TTC549 (cell line): ENCODE data around the gene SMAD3.

Source experiments
- FAIRE-seq: peaks from 2 replicates; lab custom pipeline; 2012; peaks lifted over from hg19 to GRCh38; lab: Jason Lieb, UNC

Gene SMAD3

GRCh38 chr15:67201136-67201535 is 135.7 kb downstream of the SMAD3 start:
- no peak for FAIRE-seq

DNA sequence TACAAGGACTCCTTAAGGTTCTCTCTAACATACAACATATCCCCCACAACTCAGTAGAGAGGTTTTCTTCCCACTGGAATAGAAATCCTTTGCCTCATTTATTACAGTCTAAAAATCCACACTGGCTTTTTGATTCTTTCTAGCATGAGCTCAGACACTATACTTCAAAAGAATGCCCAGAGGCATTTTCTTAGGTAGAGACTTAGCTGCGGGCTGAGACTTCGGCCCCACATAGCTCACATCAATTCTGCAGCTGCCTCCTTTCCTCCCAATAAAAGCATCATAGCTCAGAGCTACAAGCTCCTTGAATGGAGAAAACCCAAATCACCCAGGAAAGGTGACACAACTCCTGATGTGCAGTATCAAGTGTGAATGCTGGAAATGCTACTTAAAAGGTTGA is 136.7 kb downstream of the SMAD3 start:
- no peak for FAIRE-seq

- no peak for FAIRE-seq
These were observed 137.6 kb downstream of the SMAD3 start for GRCh38 chr15:67202991-67203390.

DNA sequence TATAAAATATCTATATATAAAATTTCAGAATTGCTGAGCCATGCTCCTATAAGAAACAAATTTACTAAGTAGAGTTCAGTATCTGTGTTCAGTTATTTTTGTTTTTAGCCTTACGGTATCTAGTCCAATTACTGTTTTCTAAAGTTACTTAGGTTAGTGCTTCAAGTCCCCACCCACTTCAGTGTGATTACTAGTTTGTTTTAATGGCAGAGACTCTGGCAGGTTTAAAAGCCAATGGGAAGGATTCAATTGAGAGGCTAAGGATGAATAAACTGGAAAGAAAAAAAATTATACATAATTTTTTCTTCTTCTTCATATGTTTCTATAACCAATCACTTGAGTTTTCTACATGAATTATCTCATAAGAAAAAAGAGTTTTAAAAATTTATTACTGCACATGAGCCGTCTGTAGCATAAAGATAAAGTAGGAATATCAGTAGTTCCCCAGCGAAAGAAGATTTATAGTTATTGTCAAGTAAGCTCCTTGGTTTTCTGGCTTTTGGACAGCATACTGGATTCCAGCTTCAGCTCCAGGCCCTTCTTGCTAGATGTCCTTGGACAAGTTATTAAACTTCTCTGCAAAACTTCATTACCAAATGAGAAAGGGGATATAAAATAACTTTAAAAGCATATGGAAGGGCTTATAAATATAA is 142.3 kb downstream of the SMAD3 start:
- no peak for FAIRE-seq

- no peak for FAIRE-seq
These were observed 143.0 kb downstream of the SMAD3 start for GRCh38 chr15:67208396-67208795.

DNA sequence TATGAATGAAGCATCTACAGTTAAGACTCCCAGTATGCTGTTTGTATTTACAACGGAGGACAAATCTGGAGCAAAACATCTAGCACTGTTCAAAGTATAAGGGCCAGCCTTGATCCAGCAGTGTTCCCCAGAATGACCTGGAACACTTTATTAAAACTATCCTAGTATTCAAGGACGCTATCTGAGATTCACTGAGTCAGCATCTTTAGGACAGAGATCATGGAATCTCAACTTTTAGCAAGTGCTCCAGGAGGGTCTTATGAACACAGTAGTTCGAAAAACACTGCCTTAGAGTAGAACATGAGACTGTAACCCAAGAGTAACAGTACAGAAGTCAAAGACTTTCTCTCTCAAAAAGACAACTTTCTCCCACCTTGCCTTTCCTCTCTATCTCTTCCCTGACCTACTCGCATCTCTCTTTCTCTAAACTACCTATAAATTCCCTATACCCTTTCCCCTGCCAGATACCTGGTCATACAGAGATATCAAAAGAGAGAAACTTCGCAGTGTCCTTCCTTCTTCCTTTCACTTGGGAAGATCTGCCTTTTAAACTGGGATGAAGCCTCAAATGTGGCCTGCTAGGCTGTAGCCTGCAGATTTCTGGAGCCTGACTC is 145.3 kb downstream of the SMAD3 start:
- no peak for FAIRE-seq

- FAIRE-seq: no peak
These were observed 147.4 kb downstream of the SMAD3 start for GRCh38 chr15:67212684-67213367.

DNA sequence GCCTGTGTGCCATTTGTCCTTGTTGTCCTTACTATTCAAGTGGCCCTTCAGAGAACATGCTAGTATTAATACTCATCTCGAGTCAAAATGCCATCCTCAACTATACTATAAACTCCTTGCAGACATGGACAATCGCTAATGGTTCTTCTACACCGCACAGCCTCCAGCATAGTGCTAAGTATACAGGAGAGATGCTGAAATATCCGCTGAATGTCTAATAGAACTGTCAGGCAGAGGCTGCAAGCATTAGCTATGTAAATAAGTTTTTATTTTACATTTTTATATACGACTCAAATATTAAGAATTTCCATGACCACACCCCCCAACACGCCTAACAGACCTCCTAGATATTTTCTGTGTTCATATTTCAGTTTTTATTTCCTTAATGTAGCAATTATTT is 149.7 kb downstream of the SMAD3 start:
- no peak for FAIRE-seq

DNA sequence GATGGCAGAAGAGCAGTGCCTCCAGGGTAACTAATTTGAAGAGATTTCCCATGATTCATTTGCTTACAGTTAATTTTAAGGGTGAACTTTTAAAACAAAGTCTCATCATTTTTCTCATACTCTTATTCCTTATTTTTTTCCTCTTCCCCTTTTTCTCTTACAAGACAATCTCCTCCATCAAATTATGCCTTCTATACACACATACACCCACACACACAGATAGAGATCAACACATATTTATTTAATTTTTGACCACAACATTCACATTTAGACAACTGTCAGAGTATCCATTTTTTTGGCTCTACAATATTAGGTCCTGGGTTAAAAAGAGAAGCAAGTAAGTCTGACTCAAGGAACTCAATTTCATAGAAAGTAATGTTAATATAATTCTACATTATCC is 151.5 kb downstream of the SMAD3 start:
- no peak for FAIRE-seq

DNA sequence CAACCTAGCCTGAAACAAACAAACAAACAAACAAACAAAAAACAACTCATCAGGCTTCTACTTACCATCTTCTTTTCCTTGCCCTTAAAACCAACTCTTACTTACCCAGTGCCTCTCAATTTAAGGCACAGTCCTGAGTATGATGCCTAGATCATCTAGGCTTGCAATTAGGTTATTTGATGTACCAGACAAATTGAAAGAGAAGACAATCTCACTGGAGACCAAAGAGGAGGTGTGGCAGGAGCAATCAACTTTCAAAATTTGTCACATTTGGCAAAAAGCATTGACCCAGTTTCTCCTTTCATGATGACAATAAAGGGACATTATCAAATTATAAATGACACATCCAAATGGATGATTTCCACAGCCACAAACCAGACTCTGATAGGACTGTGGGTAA is 153.0 kb downstream of the SMAD3 start:
- FAIRE-seq: no peak

DNA sequence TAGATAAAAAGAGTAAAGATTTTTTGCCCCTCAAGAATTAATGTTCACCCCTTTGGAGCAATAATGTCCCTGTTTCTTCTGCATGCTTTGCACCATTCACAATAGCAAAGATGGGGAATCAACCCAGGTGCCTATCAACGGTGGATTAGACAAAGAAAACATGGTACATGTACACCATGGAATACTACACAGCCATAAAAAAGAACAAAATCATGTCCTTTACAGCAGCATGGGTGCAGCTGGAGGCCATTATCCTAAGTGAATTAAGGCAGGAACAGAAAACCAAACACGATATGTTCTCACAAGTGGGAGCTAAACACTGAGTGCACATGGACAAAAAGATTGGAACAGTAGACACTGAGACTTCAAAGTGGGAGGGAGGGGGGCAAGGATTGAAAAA is 153.9 kb downstream of the SMAD3 start:
- no peak for FAIRE-seq

GRCh38 chr15:67224889-67225288 is 159.5 kb downstream of the SMAD3 start:
- FAIRE-seq: no peak

DNA sequence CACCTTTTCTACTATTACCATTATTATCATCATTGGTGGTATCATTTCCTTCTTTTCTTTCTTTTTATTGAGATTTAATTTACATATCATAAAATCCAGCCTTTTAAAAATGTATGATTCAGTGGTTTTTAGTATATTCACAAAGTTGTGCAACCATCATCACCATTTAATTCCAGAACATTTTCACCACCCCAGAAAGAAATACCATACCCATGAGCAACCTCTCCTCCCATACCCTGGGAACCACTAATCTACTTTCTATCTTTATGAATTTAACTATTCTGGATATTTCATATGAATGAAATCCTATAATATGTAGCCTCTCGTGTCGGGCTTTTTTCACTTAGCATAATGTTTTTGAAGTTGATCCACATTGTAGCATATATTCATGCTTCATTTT is 159.9 kb downstream of the SMAD3 start:
- FAIRE-seq: no peak

GRCh38 chr15:67227431-67227830 is 162.0 kb downstream of the SMAD3 start:
- FAIRE-seq: no peak

- no peak for FAIRE-seq
These were observed 162.4 kb downstream of the SMAD3 start for GRCh38 chr15:67227846-67228245.

DNA sequence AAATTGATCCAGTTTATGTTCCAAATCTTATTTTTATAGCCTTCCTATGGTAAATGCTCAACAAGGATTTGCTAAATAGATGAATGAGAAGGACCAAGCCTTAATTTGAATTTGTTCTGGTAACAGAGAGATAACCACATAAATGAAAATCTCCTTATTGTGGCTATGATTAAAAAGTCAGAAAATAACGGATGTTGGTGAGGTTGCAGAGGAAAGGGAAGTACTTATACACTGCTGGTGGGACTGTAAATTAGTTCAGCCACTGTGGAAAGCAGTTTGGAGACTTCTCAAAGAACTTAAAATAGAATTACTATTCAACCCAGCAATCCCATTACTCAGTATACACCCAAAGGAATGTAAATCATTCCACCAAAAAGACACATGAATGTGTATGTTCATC is 162.9 kb downstream of the SMAD3 start:
- no peak for FAIRE-seq

GRCh38 chr15:67230504-67230903 is 165.1 kb downstream of the SMAD3 start:
- no peak for FAIRE-seq

GRCh38 chr15:67232591-67232990 is 167.2 kb downstream of the SMAD3 start:
- no peak for FAIRE-seq

- FAIRE-seq: no peak
These were observed 175.1 kb downstream of the SMAD3 start for GRCh38 chr15:67240235-67241131.

- FAIRE-seq: no peak
These were observed 175.9 kb downstream of the SMAD3 start for GRCh38 chr15:67241132-67241855.

DNA sequence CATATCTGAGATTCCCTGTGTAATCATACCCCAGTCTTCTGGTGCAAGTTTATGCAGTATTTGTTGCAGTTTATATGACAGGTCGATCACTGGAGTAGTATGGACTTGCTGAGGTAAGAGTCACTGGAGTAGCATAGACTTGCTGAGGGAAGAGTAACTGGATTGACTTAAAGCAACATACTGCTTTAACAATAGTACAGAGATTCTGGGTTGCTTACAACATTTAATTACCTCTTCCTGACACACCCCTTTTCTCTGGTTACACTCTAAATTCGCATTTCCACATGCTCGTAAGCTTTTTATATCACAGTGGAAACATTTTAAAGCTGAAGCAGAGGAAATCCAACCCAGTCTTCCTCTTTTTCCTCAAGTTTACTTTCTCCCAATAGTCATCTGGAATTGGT is 177.3 kb downstream of the SMAD3 start:
- FAIRE-seq: no peak
